K562 (cell line): ENCODE measurements around the gene EHBP1.

ENCODE experiments used
- CBX5 ChIP-seq: IDR thresholded peaks from 2 replicates; pipeline ENCODE4 v1.6.1; 2014; ENCODE audit warnings: low read depth, borderline replicate concordance
- CHCHD3 ChIP-seq: fragments of 250-450 bp; sonication (Bioruptor Pico); IDR thresholded peaks from 2 replicates; pipeline ENCODE4 v2.1.2; 2022; ENCODE audit warnings: mild to moderate bottlenecking
- GABPA ChIP-seq: fragments of 200-800 bp; sonication (Bioruptor generic); conservative IDR thresholded peaks from 2 replicates; pipeline ENCODE4 v1.6.1; 2016; ENCODE audit warnings: low read depth, missing genetic modification characterization, missing compliant biosample characterization
- GABPB1 ChIP-seq: sonication (generic); formaldehyde crosslinking; IDR thresholded peaks from 2 replicates; pipeline ENCODE4 v1.8.0; 2022; ENCODE audit warnings: mild to moderate bottlenecking, missing genetic modification reagents
- KAT7 ChIP-seq: sonication (generic); formaldehyde crosslinking; IDR thresholded peaks from 2 replicates; pipeline ENCODE4 v1.8.0; 2022; ENCODE audit warnings: missing genetic modification reagents, mild to moderate bottlenecking, borderline replicate concordance
- POLR2A ChIP-seq: fragments of 450-650 bp; conservative IDR thresholded peaks from 2 replicates; pipeline ENCODE4 v1.6.1; 2016
- POLR2AphosphoS5 ChIP-seq: IDR thresholded peaks from 2 replicates; pipeline ENCODE4 v1.6.1; 2011; ENCODE audit warnings: mild to moderate bottlenecking, low read depth, low read length, moderate library complexity; ENCODE audit not compliant: control insufficient read depth, insufficient read depth
- RCOR1 ChIP-seq, 2 experiments: IDR thresholded peaks; 2 replicates each; pipeline ENCODE4 v1.6.1; 2012; ENCODE audit warnings: low read depth in 2 of 2, low read length in 2 of 2, borderline replicate concordance in 1 of 2, improper control_type of control experiment in 1 of 2
- SPI1 ChIP-seq: IDR thresholded peaks from 2 replicates; pipeline ENCODE4 v1.6.1; 2011; ENCODE audit warnings: low read depth, low read length, control low read depth, borderline replicate concordance
- TCF7L2 ChIP-seq: fragments of 150-350 bp; IDR thresholded peaks from 2 replicates; pipeline ENCODE4 v1.6.1; 2016; ENCODE audit warnings: low read depth, mild to moderate bottlenecking, low read length, moderate library complexity
- TEAD4 ChIP-seq, 2 experiments: sonication (generic) in 1 of 2; formaldehyde crosslinking in 1 of 2; IDR thresholded peaks; 2 replicates each; pipeline versions ENCODE4 v1.6.1 to v1.8.0; 2012 to 2022; ENCODE audit warnings: borderline replicate concordance in 1 of 2, inconsistent platforms in 1 of 2, low read length in 1 of 2, mild to moderate bottlenecking in 1 of 2, missing genetic modification reagents in 1 of 2
- TF ChIP-seq, protein P1 (sequence below): fragments of 250-450 bp; sonication (Bioruptor Pico); IDR thresholded peaks from 2 replicates; pipeline ENCODE4 v1.8.0; 2021; ENCODE audit warnings: borderline replicate concordance, mild to moderate bottlenecking, moderate library complexity; ENCODE audit not compliant: poor library complexity, severe bottlenecking
- TF ChIP-seq, protein P2 (sequence below), 3 experiments: IDR thresholded peaks in 2 of 3; conservative IDR thresholded peaks in 1 of 3; 2 replicates each; pipeline ENCODE4 v1.5.1; 2011 to 2012; ENCODE audit warnings: low read length in 3 of 3, mild to moderate bottlenecking in 3 of 3, control low read depth in 2 of 3, improper control_type of control experiment in 1 of 3, inconsistent platforms in 1 of 3, low read depth in 1 of 3, mixed read lengths in 1 of 3, moderate library complexity in 1 of 3; ENCODE audit not compliant: insufficient read depth in 2 of 3
- TF ChIP-seq, protein P3 (sequence below), 2 experiments: IDR thresholded peaks; 2 replicates each; pipeline ENCODE4 v1.6.1; 2012; ENCODE audit warnings: improper control_type of control experiment in 2 of 2, low read depth in 2 of 2, low read length in 2 of 2, borderline replicate concordance in 1 of 2

DNA sequence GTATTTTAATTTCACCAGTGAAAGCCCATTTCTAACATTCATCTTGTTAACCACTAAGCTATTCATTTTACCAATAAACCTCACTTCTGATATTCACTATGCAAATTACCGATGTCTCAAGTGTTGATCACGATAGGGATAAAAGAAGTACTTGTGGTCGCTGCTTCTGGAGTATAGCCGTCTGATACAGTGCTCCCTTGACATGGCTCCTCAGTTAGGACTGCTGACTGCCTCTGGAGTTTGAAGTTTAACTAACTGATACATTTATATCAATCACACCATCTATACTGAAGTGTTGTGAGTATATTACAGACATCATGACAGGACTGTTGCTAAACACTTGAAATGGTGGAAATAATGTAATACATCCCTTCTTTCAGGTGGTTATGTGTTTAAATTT, 95.6 kb downstream of the EHBP1 start:
- TF ChIP-seq CHCHD3 (CRISPR knock-in tag) = no peak
- TF ChIP-seq CBX5 = no peak
- TF ChIP-seq GABPA (tag) = no peak
- no peak for TF ChIP-seq TEAD4 (IDR thresholded peaks at IDR 0.05; ENCODE audit: low read length)
- TF ChIP-seq TEAD4 (CRISPR knock-in tag; IDR thresholded peaks at IDR 0.05; ENCODE audit: borderline replicate concordance) = no peak
- TF ChIP-seq KAT7 (CRISPR knock-in tag) = no peak
- TF ChIP-seq SPI1 = no peak
- TF ChIP-seq, protein P1, sequence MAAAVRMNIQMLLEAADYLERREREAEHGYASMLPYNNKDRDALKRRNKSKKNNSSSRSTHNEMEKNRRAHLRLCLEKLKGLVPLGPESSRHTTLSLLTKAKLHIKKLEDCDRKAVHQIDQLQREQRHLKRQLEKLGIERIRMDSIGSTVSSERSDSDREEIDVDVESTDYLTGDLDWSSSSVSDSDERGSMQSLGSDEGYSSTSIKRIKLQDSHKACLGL (CRISPR knock-in tag) = no peak
- TF ChIP-seq RCOR1 (IDR thresholded peaks at IDR 0.05; ENCODE audit: borderline replicate concordance in 1 of 2, low read depth in 2 of 2, low read length in 2 of 2) = no peak
- TF ChIP-seq POLR2A = no peak
- no peak for TF ChIP-seq POLR2AphosphoS5
- no peak for TF ChIP-seq TCF7L2
- TF ChIP-seq, protein P2, sequence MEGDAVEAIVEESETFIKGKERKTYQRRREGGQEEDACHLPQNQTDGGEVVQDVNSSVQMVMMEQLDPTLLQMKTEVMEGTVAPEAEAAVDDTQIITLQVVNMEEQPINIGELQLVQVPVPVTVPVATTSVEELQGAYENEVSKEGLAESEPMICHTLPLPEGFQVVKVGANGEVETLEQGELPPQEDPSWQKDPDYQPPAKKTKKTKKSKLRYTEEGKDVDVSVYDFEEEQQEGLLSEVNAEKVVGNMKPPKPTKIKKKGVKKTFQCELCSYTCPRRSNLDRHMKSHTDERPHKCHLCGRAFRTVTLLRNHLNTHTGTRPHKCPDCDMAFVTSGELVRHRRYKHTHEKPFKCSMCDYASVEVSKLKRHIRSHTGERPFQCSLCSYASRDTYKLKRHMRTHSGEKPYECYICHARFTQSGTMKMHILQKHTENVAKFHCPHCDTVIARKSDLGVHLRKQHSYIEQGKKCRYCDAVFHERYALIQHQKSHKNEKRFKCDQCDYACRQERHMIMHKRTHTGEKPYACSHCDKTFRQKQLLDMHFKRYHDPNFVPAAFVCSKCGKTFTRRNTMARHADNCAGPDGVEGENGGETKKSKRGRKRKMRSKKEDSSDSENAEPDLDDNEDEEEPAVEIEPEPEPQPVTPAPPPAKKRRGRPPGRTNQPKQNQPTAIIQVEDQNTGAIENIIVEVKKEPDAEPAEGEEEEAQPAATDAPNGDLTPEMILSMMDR (IDR thresholded peaks at IDR 0.05 in 2 of 3, conservative IDR thresholded peaks at IDR 0.05 in 1 of 3; ENCODE audit: insufficient read depth in 2 of 3, low read depth in 1 of 3, low read length in 3 of 3) = no peak
- TF ChIP-seq GABPB1 = no peak
- TF ChIP-seq, protein P3, sequence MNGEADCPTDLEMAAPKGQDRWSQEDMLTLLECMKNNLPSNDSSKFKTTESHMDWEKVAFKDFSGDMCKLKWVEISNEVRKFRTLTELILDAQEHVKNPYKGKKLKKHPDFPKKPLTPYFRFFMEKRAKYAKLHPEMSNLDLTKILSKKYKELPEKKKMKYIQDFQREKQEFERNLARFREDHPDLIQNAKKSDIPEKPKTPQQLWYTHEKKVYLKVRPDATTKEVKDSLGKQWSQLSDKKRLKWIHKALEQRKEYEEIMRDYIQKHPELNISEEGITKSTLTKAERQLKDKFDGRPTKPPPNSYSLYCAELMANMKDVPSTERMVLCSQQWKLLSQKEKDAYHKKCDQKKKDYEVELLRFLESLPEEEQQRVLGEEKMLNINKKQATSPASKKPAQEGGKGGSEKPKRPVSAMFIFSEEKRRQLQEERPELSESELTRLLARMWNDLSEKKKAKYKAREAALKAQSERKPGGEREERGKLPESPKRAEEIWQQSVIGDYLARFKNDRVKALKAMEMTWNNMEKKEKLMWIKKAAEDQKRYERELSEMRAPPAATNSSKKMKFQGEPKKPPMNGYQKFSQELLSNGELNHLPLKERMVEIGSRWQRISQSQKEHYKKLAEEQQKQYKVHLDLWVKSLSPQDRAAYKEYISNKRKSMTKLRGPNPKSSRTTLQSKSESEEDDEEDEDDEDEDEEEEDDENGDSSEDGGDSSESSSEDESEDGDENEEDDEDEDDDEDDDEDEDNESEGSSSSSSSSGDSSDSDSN (IDR thresholded peaks at IDR 0.05; ENCODE audit: borderline replicate concordance in 1 of 2, low read depth in 2 of 2, low read length in 2 of 2) = no peak
